ENCODE data around the gene MYBPC2. TPM values are rescaled to one million over a fixed set of nuclear protein-coding genes. Genes with fewer than 3 reads are reported as not detected.

MYBPC2 gene
- polyA plus RNA-seq, 1 of the 3 experiments (the other 2 are of a cell fraction): not detected

DNA sequence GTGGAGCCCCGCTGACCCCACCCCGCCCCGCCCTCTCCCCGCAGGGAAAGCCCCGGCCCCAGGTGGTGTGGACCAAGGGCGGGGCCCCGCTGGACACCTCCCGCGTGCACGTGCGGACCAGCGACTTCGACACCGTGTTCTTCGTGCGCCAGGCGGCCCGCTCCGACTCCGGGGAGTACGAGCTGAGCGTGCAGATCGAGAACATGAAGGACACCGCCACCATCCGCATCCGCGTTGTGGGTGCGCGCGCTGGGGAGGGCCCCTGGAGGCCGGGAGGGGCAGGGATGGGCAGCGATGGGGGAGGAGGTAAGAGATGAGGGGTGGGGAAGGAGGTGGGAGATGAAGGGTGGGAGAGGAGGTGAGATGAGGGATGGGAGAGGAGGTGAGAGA, 26.4 kb downstream of the MYBPC2 start:
- 81% methylated on average over 24 of the region's 32 CpGs for WGBS (ENCODE audit: low lambda C conversion rate)
- H3K9me3 ChIP-seq: no peaks in the 10 kb centered on the region
- H3K9me2 ChIP-seq: no peaks in the 10 kb centered on the region
- H3K27me3 ChIP-seq (ENCODE audit: insufficient read depth): peaks cover 5% of the 10 kb centered on the region; the same call in 1 of the 2 replicates
- no peak overlapping the region for H2AFZ ChIP-seq (ENCODE audit: low read depth)
- CTCF ChIA-PET: no interaction called here
- H3K79me2 ChIP-seq (ENCODE audit: insufficient read depth): no peaks in the 10 kb centered on the region
- no peak overlapping the region for H3K27ac ChIP-seq (ENCODE audit: low read depth in 2 of 2, low read length in 1 of 2)
- no peak overlapping the region for H3K4me3 ChIP-seq (ENCODE audit: low read depth in 2 of 2, low read length in 1 of 2)
- no peaks in the 10 kb centered on the region for H4K20me1 ChIP-seq (ENCODE audit: insufficient read depth)
- H3K4me2 ChIP-seq: no peak overlapping the region
- POLR2A ChIA-PET: no interaction called here
- no peak for DNase-seq
- H3K36me3 ChIP-seq (replicated peaks in 1 of 2; ENCODE audit: control insufficient read depth in 1 of 2, insufficient read depth in 2 of 2, low read length in 1 of 2): no peaks in the 10 kb centered on the region
- H3F3A ChIP-seq (replicated peaks; ENCODE audit: insufficient read depth): no peaks in the 10 kb centered on the region
- no peak overlapping the region for H3K9ac ChIP-seq
- H3K4me1 ChIP-seq (ENCODE audit: control insufficient read depth in 1 of 2, insufficient read depth in 2 of 2, low read depth in 1 of 2, low read length in 1 of 2): peaks cover 0 to 4% of the 10 kb centered on the region in 2 experiments; a peak in 1 of 4 replicates
- TF ChIP-seq RFX5 (IDR thresholded peaks at IDR 0.05; ENCODE audit: low read length) (no peak), USF1 (IDR thresholded peaks at IDR 0.05; ENCODE audit: borderline replicate concordance, low read depth) (no peak), IRF3 (IDR thresholded peaks at IDR 0.05; ENCODE audit: low read depth, low read length) (no peak), NRF1 (IDR thresholded peaks at IDR 0.05; ENCODE audit: low read depth, low read length) (no peak), POLR2AphosphoS5 (IDR thresholded peaks at IDR 0.05; ENCODE audit: low read depth, low read length) (no peak), RCOR1 (IDR thresholded peaks at IDR 0.05; ENCODE audit: low read length) (no peak), FOSL2 (IDR thresholded peaks at IDR 0.05; ENCODE audit: borderline replicate concordance, low read depth) (no peak), GABPA (IDR thresholded peaks at IDR 0.05; ENCODE audit: low read depth) (no peak), PBX3 (IDR thresholded peaks at IDR 0.05) (no peak), RAD21 (IDR thresholded peaks at IDR 0.05; ENCODE audit: low read length) (no peak), ELF1 (IDR thresholded peaks at IDR 0.05) (no peak), EZH2phosphoT487 (IDR thresholded peaks at IDR 0.05; ENCODE audit: borderline replicate concordance, low read depth) (no peak)
- TF ChIP-seq, protein P1, sequence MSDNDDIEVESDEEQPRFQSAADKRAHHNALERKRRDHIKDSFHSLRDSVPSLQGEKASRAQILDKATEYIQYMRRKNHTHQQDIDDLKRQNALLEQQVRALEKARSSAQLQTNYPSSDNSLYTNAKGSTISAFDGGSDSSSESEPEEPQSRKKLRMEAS (IDR thresholded peaks at IDR 0.05; ENCODE audit: low read depth): no peak
- TF ChIP-seq, protein P2, sequence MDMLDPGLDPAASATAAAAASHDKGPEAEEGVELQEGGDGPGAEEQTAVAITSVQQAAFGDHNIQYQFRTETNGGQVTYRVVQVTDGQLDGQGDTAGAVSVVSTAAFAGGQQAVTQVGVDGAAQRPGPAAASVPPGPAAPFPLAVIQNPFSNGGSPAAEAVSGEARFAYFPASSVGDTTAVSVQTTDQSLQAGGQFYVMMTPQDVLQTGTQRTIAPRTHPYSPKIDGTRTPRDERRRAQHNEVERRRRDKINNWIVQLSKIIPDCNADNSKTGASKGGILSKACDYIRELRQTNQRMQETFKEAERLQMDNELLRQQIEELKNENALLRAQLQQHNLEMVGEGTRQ (IDR thresholded peaks at IDR 0.05; ENCODE audit: borderline replicate concordance, low read depth, low read length): no peak
- TF ChIP-seq, protein P3, sequence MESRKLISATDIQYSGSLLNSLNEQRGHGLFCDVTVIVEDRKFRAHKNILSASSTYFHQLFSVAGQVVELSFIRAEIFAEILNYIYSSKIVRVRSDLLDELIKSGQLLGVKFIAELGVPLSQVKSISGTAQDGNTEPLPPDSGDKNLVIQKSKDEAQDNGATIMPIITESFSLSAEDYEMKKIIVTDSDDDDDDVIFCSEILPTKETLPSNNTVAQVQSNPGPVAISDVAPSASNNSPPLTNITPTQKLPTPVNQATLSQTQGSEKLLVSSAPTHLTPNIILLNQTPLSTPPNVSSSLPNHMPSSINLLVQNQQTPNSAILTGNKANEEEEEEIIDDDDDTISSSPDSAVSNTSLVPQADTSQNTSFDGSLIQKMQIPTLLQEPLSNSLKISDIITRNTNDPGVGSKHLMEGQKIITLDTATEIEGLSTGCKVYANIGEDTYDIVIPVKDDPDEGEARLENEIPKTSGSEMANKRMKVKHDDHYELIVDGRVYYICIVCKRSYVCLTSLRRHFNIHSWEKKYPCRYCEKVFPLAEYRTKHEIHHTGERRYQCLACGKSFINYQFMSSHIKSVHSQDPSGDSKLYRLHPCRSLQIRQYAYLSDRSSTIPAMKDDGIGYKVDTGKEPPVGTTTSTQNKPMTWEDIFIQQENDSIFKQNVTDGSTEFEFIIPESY (IDR thresholded peaks at IDR 0.05; ENCODE audit: borderline replicate concordance, low read depth): no peak

Measured in SK-N-SH (cell line).